ENCODE results near the gene SLC46A3. TPM values are rescaled to one million over a fixed set of nuclear protein-coding genes. Genes with fewer than 3 reads are reported as not detected.

SLC46A3 gene
- total and polyA plus RNA-seq, 10 of the 15 experiments (the other 5 are each of a cell fraction or from before 2014, with no cell fraction given) = 2.9 to 15.6 (median 9.4) TPM

- TF ChIP-seq, protein P1, sequence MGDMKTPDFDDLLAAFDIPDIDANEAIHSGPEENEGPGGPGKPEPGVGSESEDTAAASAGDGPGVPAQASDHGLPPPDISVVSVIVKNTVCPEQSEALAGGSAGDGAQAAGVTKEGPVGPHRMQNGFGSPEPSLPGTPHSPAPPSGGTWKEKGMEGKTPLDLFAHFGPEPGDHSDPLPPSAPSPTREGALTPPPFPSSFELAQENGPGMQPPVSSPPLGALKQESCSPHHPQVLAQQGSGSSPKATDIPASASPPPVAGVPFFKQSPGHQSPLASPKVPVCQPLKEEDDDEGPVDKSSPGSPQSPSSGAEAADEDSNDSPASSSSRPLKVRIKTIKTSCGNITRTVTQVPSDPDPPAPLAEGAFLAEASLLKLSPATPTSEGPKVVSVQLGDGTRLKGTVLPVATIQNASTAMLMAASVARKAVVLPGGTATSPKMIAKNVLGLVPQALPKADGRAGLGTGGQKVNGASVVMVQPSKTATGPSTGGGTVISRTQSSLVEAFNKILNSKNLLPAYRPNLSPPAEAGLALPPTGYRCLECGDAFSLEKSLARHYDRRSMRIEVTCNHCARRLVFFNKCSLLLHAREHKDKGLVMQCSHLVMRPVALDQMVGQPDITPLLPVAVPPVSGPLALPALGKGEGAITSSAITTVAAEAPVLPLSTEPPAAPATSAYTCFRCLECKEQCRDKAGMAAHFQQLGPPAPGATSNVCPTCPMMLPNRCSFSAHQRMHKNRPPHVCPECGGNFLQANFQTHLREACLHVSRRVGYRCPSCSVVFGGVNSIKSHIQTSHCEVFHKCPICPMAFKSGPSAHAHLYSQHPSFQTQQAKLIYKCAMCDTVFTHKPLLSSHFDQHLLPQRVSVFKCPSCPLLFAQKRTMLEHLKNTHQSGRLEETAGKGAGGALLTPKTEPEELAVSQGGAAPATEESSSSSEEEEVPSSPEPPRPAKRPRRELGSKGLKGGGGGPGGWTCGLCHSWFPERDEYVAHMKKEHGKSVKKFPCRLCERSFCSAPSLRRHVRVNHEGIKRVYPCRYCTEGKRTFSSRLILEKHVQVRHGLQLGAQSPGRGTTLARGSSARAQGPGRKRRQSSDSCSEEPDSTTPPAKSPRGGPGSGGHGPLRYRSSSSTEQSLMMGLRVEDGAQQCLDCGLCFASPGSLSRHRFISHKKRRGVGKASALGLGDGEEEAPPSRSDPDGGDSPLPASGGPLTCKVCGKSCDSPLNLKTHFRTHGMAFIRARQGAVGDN (IDR thresholded peaks at IDR 0.05) = no peak
Measured at GRCh38 chr13:28763887-28764286, 45.1 kb upstream of the SLC46A3 start (continued).

DNA sequence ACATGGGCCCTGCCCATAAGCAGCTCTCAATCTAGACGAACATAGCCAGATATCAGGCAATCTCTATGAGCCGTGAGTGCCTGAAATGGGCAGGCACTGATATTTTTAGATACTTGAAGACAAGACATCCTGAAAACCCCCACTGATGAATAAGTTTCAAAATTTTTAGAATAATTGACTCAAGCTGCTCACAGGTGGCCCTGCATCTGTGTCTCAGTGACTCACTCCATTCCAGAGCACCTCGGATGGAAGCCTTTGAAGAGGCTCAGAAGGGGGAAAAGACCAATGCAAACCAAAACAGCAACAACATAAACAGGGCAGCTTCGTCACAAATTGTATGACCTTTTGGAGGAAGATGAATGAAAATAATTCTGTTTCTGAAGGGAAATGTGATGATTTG lies 42.8 kb upstream of the SLC46A3 start:
- H3K79me2 ChIP-seq (ENCODE audit: control insufficient read depth, insufficient read depth, low read length) = no peaks in the 10 kb centered on the region
- no TSS peak for BruUV-seq (replicated peaks)
- TF ChIP-seq YY1 (IDR thresholded peaks at IDR 0.05; ENCODE audit: low read depth, low read length) (no peak), ASH2L (IDR thresholded peaks at IDR 0.05; ENCODE audit: borderline replicate concordance, low read depth) (no peak), SREBF1 (IDR thresholded peaks at IDR 0.05; ENCODE audit: low read length) (no peak), TCF12 (IDR thresholded peaks at IDR 0.05; ENCODE audit: low read depth, low read length) (no peak), IRF5 (IDR thresholded peaks at IDR 0.05; ENCODE audit: borderline replicate concordance) (no peak), BRCA1 (IDR thresholded peaks at IDR 0.05; ENCODE audit: low read depth, low read length) (no peak), CHD2 (IDR thresholded peaks at IDR 0.05; ENCODE audit: borderline replicate concordance, low read depth, low read length) (no peak), SMAD5 (IDR thresholded peaks at IDR 0.05; ENCODE audit: low read depth) (no peak), BACH1 (IDR thresholded peaks at IDR 0.05; ENCODE audit: borderline replicate concordance) (no peak), STAT1 (conservative IDR thresholded peaks at IDR 0.05) (no peak)
- TF ChIP-seq, protein P2, sequence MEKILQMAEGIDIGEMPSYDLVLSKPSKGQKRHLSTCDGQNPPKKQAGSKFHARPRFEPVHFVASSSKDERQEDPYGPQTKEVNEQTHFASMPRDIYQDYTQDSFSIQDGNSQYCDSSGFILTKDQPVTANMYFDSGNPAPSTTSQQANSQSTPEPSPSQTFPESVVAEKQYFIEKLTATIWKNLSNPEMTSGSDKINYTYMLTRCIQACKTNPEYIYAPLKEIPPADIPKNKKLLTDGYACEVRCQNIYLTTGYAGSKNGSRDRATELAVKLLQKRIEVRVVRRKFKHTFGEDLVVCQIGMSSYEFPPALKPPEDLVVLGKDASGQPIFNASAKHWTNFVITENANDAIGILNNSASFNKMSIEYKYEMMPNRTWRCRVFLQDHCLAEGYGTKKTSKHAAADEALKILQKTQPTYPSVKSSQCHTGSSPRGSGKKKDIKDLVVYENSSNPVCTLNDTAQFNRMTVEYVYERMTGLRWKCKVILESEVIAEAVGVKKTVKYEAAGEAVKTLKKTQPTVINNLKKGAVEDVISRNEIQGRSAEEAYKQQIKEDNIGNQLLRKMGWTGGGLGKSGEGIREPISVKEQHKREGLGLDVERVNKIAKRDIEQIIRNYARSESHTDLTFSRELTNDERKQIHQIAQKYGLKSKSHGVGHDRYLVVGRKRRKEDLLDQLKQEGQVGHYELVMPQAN (conservative IDR thresholded peaks at IDR 0.05) = no peak
- TF ChIP-seq, protein P3, sequence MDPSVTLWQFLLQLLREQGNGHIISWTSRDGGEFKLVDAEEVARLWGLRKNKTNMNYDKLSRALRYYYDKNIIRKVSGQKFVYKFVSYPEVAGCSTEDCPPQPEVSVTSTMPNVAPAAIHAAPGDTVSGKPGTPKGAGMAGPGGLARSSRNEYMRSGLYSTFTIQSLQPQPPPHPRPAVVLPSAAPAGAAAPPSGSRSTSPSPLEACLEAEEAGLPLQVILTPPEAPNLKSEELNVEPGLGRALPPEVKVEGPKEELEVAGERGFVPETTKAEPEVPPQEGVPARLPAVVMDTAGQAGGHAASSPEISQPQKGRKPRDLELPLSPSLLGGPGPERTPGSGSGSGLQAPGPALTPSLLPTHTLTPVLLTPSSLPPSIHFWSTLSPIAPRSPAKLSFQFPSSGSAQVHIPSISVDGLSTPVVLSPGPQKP (IDR thresholded peaks at IDR 0.05; ENCODE audit: low read depth, low read length) = no peak

More for the DNA sequence above, 42.8 kb upstream of the SLC46A3 start:
- no peak for ATAC-seq
- ChIA-PET RAD21 (ENCODE audit: unreplicated experiment) (no interaction called here), CTCF (interaction anchor here (0.6 kb wide), 1 partner anchor 419 kb away, joined by 3 read pairs; no protein-coding TSS in a partner anchor), SMC1A (ENCODE audit: uncharacterized antibody, unreplicated experiment) (no interaction called here), POLR2A (no interaction called here)
- intact Hi-C loops (cut with micrococcal nuclease; ENCODE audit: unreplicated experiment) (no loop called here), in situ Hi-C loops (cut with MboI) (no loop called here)
- H3K9me3 ChIP-seq (replicated peaks; ENCODE audit: control insufficient read depth, insufficient read depth, low read length) = peaks cover 2% of the 10 kb centered on the region; the same call in 2 of the 3 replicates
- H3K4me2 ChIP-seq (ENCODE audit: control insufficient read depth, insufficient read depth) = no peak overlapping the region
- no peaks in the 10 kb centered on the region for H4K20me1 ChIP-seq (ENCODE audit: control insufficient read depth, insufficient read depth)
- no peaks in the 10 kb centered on the region for H3K36me3 ChIP-seq (ENCODE audit: control insufficient read depth in 2 of 2, insufficient read depth in 2 of 2, low read length in 1 of 2)
- H3K4me3 ChIP-seq = no peak overlapping the region
- no peak overlapping the region for H3K27ac ChIP-seq (ENCODE audit: control insufficient read depth, insufficient read depth)
- H3K27me3 ChIP-seq (replicated peaks in 1 of 2; ENCODE audit: control insufficient read depth in 2 of 2, insufficient read depth in 2 of 2, low read length in 1 of 2) = no peaks in the 10 kb centered on the region
- no peak overlapping the region for H3K9ac ChIP-seq (ENCODE audit: control insufficient read depth, insufficient read depth, low read length)
- WGBS (ENCODE audit: insufficient coverage, insufficient replicate concordance, low lambda C conversion rate, missing lambda C conversion rate) = 16% methylated on average over 4 of the region's 4 CpGs
- no peak overlapping the region for H2AFZ ChIP-seq (ENCODE audit: control insufficient read depth, low read depth, low read length)
- no peaks in the 10 kb centered on the region for H3K4me1 ChIP-seq (ENCODE audit: control insufficient read depth, insufficient read depth, low read length)
- FAIRE-seq = no peak
- DNase-seq (ENCODE audit: low read depth, low spot score) = no peak

All from GM12878 (cell line).